Vagina (tissue), 2 donors: Measurements from ENCODE around the gene C3orf22. TPM values are rescaled to one million over a fixed set of nuclear protein-coding genes. Genes with fewer than 3 reads are reported as not detected.

Experiments used
- DNase-seq, 2 donors: peaks; one replicate each; pipeline ENCODE4 v3.0.0-alpha.2; 2017; ENCODE audit errors: extremely low spot score in 2 of 2
- H3K27ac ChIP-seq: fragments of 200-600 bp; sonication (generic); one replicate; pipeline ENCODE4 v1.5.1; 2019
- H3K27me3 ChIP-seq: fragments of 200-600 bp; sonication (generic); one replicate; pipeline ENCODE4 v1.5.1; 2019
- H3K36me3 ChIP-seq, 2 donors: fragments of 200-600 bp; sonication (generic); one replicate each; pipeline ENCODE4 v1.5.1; 2017 to 2019
- H3K4me1 ChIP-seq: fragments of 200-600 bp; sonication (generic); one replicate; pipeline ENCODE4 v1.5.1; 2019
- H3K4me3 ChIP-seq, 2 donors: fragments of 200-600 bp; sonication (generic); 1 replicate in 1 of 2; 2 replicates in 1 of 2; pipeline ENCODE4 v1.5.1; 2016 to 2019
- H3K9me3 ChIP-seq: fragments of 200-600 bp; sonication (generic); one replicate; pipeline ENCODE4 v1.5.1; 2019
- CTCF ChIP-seq, 3 experiments: fragments of 450-650 bp in 2 of 3; fragments of 200-600 bp in 1 of 3; sonication (generic) in 1 of 3; IDR thresholded peaks; one replicate each; pipeline ENCODE4 v1.5.1; 2017 to 2019; ENCODE audit warnings: antibody characterized with exemption in 3 of 3, mild to moderate bottlenecking in 2 of 3, moderate library complexity in 2 of 3
- POLR2A ChIP-seq, 2 donors: fragments of 450-650 bp; IDR thresholded peaks; one replicate each; pipeline ENCODE4 v1.6.1; 2017; ENCODE audit warnings: antibody characterized with exemption in 2 of 2, mild to moderate bottlenecking in 2 of 2, moderate library complexity in 2 of 2
- POLR2AphosphoS5 ChIP-seq, 2 donors: sonication (generic); formaldehyde crosslinking; IDR thresholded peaks; one replicate each; pipeline ENCODE4 v1.9.0; 2017; ENCODE audit warnings: antibody characterized with exemption in 2 of 2, mild to moderate bottlenecking in 2 of 2, low read depth in 1 of 2; ENCODE audit not compliant: insufficient read depth in 1 of 2
- intact Hi-C: fragments of 100-400 bp; cut with DNase I; formaldehyde crosslinking; loops from one replicate; pipeline ENCODE4 v1.15.1; 2023
- total RNA-seq: library from RNA; depleted of rRNA; stranded (reverse); fragments of >200 nt; gene quantifications from one replicate; pipeline ENCODE4 v1.2.3, GENCODE V29; 2016

Gene C3orf22
- total RNA-seq, 1 donor from 2014 or later, result not detected

DNA sequence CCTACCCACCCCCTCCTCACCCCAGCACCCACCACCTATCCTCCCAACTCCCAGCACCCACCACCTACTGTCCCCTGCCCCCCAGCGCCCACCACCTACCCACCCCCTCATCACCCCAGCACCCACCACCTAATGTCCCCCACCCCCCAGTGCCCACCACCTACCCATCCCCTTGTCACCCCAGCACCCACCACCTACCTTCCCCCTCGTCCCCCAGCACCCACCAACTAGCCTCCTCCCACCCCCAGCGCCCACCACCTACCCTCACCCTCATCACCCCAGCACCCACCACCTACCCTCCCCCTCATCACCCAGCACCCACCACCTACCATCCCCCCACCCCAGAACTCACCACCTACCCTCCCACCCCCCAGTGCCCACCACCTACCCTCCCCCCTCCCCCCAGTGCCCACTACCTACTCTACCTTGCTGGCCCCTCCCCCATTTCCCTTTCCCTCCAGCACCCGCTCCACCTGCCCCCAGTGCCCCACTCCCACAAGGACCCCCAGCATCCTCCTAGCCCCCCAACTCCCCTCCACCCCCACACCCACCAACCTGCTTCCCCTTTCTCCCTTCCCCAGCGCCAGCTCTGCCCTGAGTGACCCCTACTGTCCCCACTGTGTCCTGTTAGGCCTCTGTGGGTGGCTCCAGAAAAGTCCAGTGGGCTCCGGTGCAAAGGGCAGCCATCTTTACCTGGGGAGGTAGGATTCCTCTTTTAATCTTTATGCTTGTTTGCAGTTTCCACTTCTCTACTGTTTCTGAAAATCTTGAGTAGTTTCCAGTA, 42.4 kb downstream of the C3orf22 start:
- TF ChIP-seq POLR2AphosphoS5 (IDR thresholded peaks at IDR 0.05; ENCODE audit: insufficient read depth in 1 of 2, low read depth in 1 of 2), result no peak
- TF ChIP-seq CTCF (IDR thresholded peaks at IDR 0.05), result no peak
- no peak for TF ChIP-seq POLR2A (IDR thresholded peaks at IDR 0.05)
- Histone ChIP-seq H3K4me3 (no peak overlapping the region), H3K27ac (no peak overlapping the region), H3K9me3 (no peaks in the 10 kb centered on the region), H3K4me1 (no peaks in the 10 kb centered on the region), H3K36me3 (no peaks in the 10 kb centered on the region), H3K27me3 (no peaks in the 10 kb centered on the region)
- intact Hi-C loops, result no loop called here
- DNase-seq, result no peak

DNA sequence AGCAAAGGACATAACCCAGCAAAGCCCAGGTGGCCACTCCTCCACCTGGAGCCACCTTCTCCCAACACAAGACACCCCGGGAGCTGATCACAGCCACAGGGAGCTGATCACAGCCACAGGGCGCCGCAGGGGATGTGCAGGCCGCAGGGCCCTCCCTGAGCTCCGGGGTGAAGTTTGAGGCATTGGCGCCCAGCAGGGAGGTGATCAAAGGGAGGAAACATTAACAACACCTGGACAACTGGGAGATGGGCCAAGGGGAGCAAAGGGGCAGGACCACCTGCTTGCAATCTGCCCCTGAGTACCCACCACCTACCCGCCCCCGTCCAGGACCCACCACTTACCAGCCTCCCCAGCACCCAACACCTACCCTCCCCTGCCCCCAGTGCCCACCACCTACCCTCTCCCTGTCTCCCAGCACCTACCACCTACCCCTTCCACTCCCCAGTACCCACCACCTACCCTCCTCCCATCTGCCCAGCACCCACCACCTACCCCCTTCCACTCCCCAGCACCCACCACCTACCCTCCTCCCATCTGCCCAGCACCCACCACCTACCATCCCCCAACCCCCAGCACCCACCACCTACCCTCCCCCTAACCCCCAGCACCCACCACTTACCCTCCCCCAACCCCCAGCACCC, 43.5 kb downstream of the C3orf22 start:
- TF ChIP-seq CTCF (IDR thresholded peaks at IDR 0.05) (no peak), POLR2AphosphoS5 (IDR thresholded peaks at IDR 0.05; ENCODE audit: insufficient read depth in 1 of 2, low read depth in 1 of 2) (no peak)
- Histone ChIP-seq H3K27ac (no peak overlapping the region), H3K36me3 (no peaks in the 10 kb centered on the region), H3K27me3 (no peaks in the 10 kb centered on the region), H3K4me1 (no peaks in the 10 kb centered on the region), H3K9me3 (no peaks in the 10 kb centered on the region), H3K4me3 (no peak overlapping the region)
- intact Hi-C loops, result no loop called here
- DNase-seq, result no peak

DNA sequence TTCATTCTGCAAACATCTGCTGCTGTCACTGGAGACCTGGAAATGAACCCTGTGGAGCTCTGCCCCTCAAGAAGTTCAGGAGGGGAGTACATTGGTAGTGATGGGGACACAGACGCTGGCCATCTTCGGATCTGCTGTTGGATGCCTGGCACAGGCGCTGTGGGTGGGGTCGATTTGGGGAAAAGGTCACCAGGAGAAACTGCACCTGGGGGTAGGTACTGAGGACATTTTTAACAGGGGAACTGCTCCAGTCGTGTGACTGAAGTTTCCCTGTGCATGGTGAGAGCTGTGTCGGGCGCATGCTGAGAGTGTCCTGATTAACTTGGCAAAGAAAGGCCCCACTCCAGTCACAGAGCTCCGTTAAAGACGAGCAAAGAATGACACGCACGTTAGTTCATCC, 44.6 kb downstream of the C3orf22 start:
- TF ChIP-seq POLR2A (IDR thresholded peaks at IDR 0.05), result no peak
- no peak for TF ChIP-seq POLR2AphosphoS5 (IDR thresholded peaks at IDR 0.05; ENCODE audit: insufficient read depth in 1 of 2, low read depth in 1 of 2)
- no peak for TF ChIP-seq CTCF (IDR thresholded peaks at IDR 0.05)
- intact Hi-C loops, result no loop called here
- Histone ChIP-seq H3K9me3 (no peaks in the 10 kb centered on the region), H3K4me3 (no peak overlapping the region), H3K27me3 (no peaks in the 10 kb centered on the region), H3K4me1 (no peaks in the 10 kb centered on the region), H3K27ac (no peak overlapping the region), H3K36me3 (no peaks in the 10 kb centered on the region)
- no peak for DNase-seq

- no peaks in the 10 kb centered on the region for H3K9me3 ChIP-seq
- H3K27me3 ChIP-seq, result no peaks in the 10 kb centered on the region
- no peak for TF ChIP-seq CTCF (IDR thresholded peaks at IDR 0.05)
- no peak for TF ChIP-seq POLR2AphosphoS5 (IDR thresholded peaks at IDR 0.05; ENCODE audit: insufficient read depth in 1 of 2, low read depth in 1 of 2)
- no peak for TF ChIP-seq POLR2A (IDR thresholded peaks at IDR 0.05)
- no peak for DNase-seq
- intact Hi-C loops, result no loop called here
- no peak overlapping the region for H3K4me3 ChIP-seq
- no peak overlapping the region for H3K27ac ChIP-seq
- no peaks in the 10 kb centered on the region for H3K4me1 ChIP-seq
- H3K36me3 ChIP-seq, result no peaks in the 10 kb centered on the region
Measured at GRCh38 chr3:126512916-126513650, 45.6 kb downstream of the C3orf22 start.
